Kidney tubule cell (primary cell): ENCODE results near the gene ZNF362.

Experiments used
- DNase-seq: peaks from one replicate; pipeline ENCODE4 v3.0.0-alpha.2; 2018; ENCODE audit warnings: low spot score

ZNF362 gene

GRCh38 chr1:33346927-33347649 is 90.8 kb downstream of the ZNF362 start:
- peak; percentile 97 for DNase-seq

DNA sequence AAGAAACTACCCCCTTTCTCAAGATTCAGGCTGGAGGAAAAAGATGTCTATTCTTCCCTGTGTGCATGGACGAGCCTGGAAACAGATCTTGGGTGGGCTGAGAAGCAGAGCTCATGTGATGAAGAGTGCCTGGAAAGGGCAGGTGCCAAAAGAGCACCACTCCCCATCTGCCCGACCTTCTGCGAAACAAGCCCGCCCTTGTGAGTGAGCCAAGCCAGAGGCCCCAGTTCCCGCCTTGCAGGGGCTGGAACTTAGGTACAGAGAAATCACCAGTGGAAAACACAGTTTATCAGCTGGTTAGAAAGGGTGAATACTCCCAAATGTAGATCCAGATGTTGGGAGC is 91.3 kb downstream of the ZNF362 start:
- peak; percentile 41 for DNase-seq

- DNase-seq: peak; percentile 76
Observed at GRCh38 chr1:33348194-33348593, 91.9 kb downstream of the ZNF362 start.

GRCh38 chr1:33348676-33349080 is 92.4 kb downstream of the ZNF362 start:
- DNase-seq: peak; percentile 40

DNA sequence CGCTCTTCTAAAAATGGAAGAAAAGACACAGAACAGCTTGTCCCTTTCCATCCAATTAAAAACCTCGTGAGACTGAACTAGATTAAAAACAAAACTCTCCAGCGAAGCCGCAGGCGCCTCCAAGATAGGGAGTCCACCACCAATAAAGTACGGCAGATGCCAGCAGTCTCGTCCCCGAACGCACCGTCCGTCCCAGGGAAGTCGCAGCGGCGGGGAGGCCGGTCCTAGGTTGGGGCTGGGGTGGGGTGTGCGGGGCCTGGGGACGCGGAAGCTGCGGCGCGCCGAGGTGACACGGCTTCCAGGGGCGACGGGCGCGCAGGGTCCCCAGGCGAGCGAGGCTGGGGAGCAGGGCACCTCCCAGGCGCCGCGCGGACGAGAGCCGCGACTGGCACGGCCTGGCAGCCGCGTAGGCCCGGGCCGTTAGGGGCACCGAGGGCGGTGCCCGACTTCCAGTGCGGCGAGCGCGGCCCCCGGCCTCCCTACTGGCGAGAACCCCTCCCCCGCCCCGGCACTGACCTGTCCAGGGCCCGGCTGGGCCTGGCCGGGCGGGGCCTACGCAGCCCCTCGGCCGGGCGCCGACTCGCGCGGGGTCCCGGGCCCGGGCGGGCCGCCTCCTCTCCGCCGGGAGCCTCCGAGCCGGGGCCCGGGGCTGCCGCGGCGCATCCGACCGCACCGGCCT is 92.9 kb downstream of the ZNF362 start:
- DNase-seq: no peak

DNA sequence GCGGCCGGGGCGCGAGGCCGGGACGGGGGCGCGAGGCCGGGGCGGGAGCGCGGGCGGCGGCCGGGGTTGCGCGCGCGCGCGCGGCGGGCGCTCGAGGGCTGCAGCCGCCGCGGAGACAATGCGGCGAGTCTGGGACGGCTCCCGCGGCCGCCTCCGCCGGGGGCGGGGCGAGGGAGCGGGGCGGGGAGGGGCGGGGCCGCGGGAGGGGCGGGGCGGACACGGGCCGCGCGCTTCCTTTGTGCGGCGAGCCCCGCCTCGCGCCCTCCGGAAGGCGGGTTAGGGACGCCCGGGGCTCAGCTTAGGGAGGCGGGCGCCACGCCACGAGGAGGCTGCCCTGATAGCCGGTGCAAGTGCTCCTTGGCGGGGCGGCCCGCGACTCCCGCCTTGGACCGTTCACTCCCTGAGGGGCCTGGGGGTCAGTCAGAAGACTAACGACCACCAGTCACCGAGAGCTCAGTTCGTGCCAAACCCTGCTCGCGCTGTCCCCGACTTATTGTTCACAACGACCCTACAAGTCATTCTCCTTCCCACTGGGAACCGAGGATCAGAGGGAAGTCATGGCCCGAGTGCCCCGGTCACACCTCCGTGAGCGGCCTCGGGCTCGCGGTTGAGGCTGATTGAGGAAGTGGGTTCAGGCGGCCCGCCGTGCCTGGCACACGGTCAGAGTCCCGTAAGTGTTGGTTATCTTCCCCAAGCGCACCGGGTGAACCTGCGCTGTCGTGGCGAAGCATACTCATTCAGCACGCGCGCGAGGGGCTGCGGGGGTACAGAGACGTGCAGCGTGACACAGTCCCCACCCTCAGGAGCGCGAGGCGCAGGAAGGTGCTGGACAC is 93.7 kb downstream of the ZNF362 start:
- DNase-seq: peak; percentile 90
